Measurements from ENCODE around the gene KRT82. TPM values are rescaled to one million over a fixed set of nuclear protein-coding genes. Genes with fewer than 3 reads are reported as not detected.

KRT82 gene
- total and polyA plus RNA-seq, 2 of the 8 experiments (the other 6 are each of a cell fraction or from before 2014, with no cell fraction given): not detected

DNA sequence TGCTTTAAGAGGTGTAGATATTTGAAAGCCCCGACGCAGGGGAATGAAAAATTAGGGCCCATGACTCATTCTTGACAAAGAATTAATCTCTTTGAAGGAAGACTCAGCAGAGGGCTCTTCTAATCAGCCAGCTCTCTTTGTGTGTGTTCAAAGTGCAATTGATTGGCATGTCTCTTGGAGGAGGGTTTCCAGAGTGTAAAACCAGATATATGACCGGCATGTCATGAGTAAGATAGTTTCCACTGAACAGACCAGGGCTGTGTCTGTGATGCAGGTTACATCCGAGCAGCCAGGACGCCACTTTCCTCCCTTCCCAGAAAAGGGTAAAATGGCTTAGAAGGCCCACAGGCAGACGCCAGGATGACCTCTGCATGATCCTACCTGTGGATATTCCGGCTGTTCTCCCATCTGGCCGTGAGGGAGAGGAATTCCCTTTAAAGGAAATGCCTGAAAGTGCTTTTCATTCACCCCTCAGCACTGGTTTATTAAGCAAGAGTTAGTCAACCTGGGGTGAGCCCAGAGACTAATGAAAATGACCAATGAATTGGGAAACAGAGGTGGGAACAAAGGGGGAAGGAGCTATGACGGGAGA lies 35.3 kb upstream of the KRT82 start (continued):
- no peak for TF ChIP-seq RNF2 (IDR thresholded peaks at IDR 0.05; ENCODE audit: borderline replicate concordance, low read depth, low read length, missing control alignments, poor library complexity, severe bottlenecking)
